ENCODE results near the gene RNF215.

RNF215 gene

GRCh38 chr22:30393885-30394284 lies 6.7 kb upstream of the RNF215 start:
- DNase-seq: no peak

- DNase-seq: no peak
Measured at GRCh38 chr22:30393322-30393680, 6.1 kb upstream of the RNF215 start.

- no peak for DNase-seq
Measured at GRCh38 chr22:30392661-30393321, 5.6 kb upstream of the RNF215 start.

- DNase-seq: no peak
Measured at GRCh38 chr22:30390974-30391691, 3.9 kb upstream of the RNF215 start.

GRCh38 chr22:30386608-30386959 lies 627 bp downstream of the RNF215 start:
- DNase-seq: peak in 1 of 2 experiments; percentile 3

- DNase-seq: no peak
Measured at GRCh38 chr22:30385942-30386341, 1.3 kb downstream of the RNF215 start.

GRCh38 chr22:30383061-30383460 lies 4.2 kb downstream of the RNF215 start:
- DNase-seq: no peak

- DNase-seq: no peak
Measured at GRCh38 chr22:30382340-30382739, 4.9 kb downstream of the RNF215 start.

GRCh38 chr22:30381264-30381663 lies 5.9 kb downstream of the RNF215 start:
- no peak for DNase-seq

GRCh38 chr22:30380011-30380410 lies 7.2 kb downstream of the RNF215 start:
- no peak for DNase-seq

- no peak for DNase-seq
Measured at GRCh38 chr22:30375312-30375849, 11.8 kb downstream of the RNF215 start.

GRCh38 chr22:30373331-30374325 lies 13.6 kb downstream of the RNF215 start:
- no peak for DNase-seq

- no peak for DNase-seq
Measured at GRCh38 chr22:30372915-30373314, 14.3 kb downstream of the RNF215 start.

GRCh38 chr22:30371981-30372380 lies 15.2 kb downstream of the RNF215 start:
- no peak for DNase-seq

GRCh38 chr22:30371321-30371720 lies 15.9 kb downstream of the RNF215 start:
- no peak for DNase-seq

GRCh38 chr22:30370641-30371230 lies 16.5 kb downstream of the RNF215 start:
- DNase-seq: no peak

- no peak for DNase-seq
Measured at GRCh38 chr22:30368420-30368819, 18.8 kb downstream of the RNF215 start.

- DNase-seq: no peak
Measured at GRCh38 chr22:30365891-30366290, 21.3 kb downstream of the RNF215 start.

- DNase-seq: no peak
Measured at GRCh38 chr22:30362651-30363281, 24.4 kb downstream of the RNF215 start.

- no peak for DNase-seq
Measured at GRCh38 chr22:30361916-30362650, 25.1 kb downstream of the RNF215 start.

GRCh38 chr22:30358541-30358940 lies 28.7 kb downstream of the RNF215 start:
- DNase-seq: no peak

Data from cerebellar nuclear complex (tissue), 1 donor.